Breast epithelium (tissue), 3 donors: ENCODE measurements around the gene RAB19.

Experiments
- CTCF ChIP-seq, 3 donors: fragments of 450-650 bp; IDR thresholded peaks; one replicate each; pipeline ENCODE4 v1.5.1; 2016 to 2017; ENCODE audit warnings: antibody characterized with exemption in 3 of 3, mild to moderate bottlenecking in 3 of 3, moderate library complexity in 3 of 3
- POLR2A ChIP-seq: fragments of 450-650 bp; IDR thresholded peaks from one replicate; pipeline ENCODE4 v1.6.1; 2016; ENCODE audit warnings: antibody characterized with exemption, mild to moderate bottlenecking, moderate library complexity

- TF ChIP-seq POLR2A (no peak), CTCF (IDR thresholded peaks at IDR 0.05) (no peak)
These were observed 42.6 kb downstream of the RAB19 start for GRCh38 chr7:140446467-140446866.
